Upper lobe of left lung (tissue), 6 donors: ENCODE results near the gene KIAA2012. TPM values are rescaled to one million over a fixed set of nuclear protein-coding genes. Genes with fewer than 3 reads are reported as not detected.

Experiments
- ATAC-seq, 2 donors: fragments of 200-7000 bp; cut with Tn5 transposase; one replicate each; pipeline ENCODE4 v1.9.1; 2022; ENCODE audit warnings: mild to moderate bottlenecking in 2 of 2, moderate library complexity in 2 of 2; ENCODE audit not compliant: low FRiP score in 2 of 2
- DNase-seq, 2 donors: peaks; one replicate each; pipeline ENCODE4 v3.0.0-alpha.2; 2019 to 2020
- H3K27ac ChIP-seq, 4 donors: fragments of 200-600 bp; sonication (generic); one replicate each; pipeline ENCODE4 v1.5.1; 2016 to 2019
- H3K27me3 ChIP-seq, 4 donors: fragments of 200-600 bp; sonication (generic); one replicate each; pipeline ENCODE4 v1.5.1; 2017 to 2019
- H3K36me3 ChIP-seq, 4 donors: fragments of 200-600 bp; sonication (generic); one replicate each; pipeline ENCODE4 v1.5.1; 2016 to 2019
- H3K4me1 ChIP-seq, 4 donors: fragments of 200-600 bp; sonication (generic); one replicate each; pipeline ENCODE4 v1.5.1; 2018 to 2019
- H3K4me3 ChIP-seq, 4 donors: fragments of 200-600 bp; sonication (generic); one replicate each; pipeline ENCODE4 v1.5.1; 2017 to 2019; ENCODE audit warnings: mild to moderate bottlenecking in 2 of 4, moderate library complexity in 1 of 4
- H3K9me3 ChIP-seq, 4 donors: fragments of 200-600 bp; sonication (generic); one replicate each; pipeline ENCODE4 v1.5.1; 2018 to 2019
- EP300 ChIP-seq, 4 donors: sonication (generic); formaldehyde crosslinking; IDR thresholded peaks; one replicate each; pipeline ENCODE4 v1.5.1; 2017; ENCODE audit warnings: antibody characterized with exemption in 4 of 4, control low read depth in 2 of 4
- POLR2A ChIP-seq, 4 donors: fragments of 450-650 bp; IDR thresholded peaks; one replicate each; pipeline ENCODE4 v1.5.1; 2016 to 2017; ENCODE audit warnings: antibody characterized with exemption in 4 of 4, mild to moderate bottlenecking in 2 of 4
- POLR2AphosphoS5 ChIP-seq, 2 donors: sonication (generic); formaldehyde crosslinking; IDR thresholded peaks; one replicate each; pipeline ENCODE4 v1.5.1; 2017; ENCODE audit warnings: antibody characterized with exemption in 2 of 2
- whole genome bisulfite sequencing, 2 donors: methylation state at CpG; one replicate each; pipeline ENCODE4 v1.1.5; 2017 to 2018; 5-methylcytosine and 5-hydroxymethylcytosine counted together
- total RNA-seq, 6 donors: library from RNA; depleted of rRNA in 4 of 6; stranded (reverse); fragments of >200 nt in 4 of 6; gene quantifications; one replicate each; pipeline versions ENCODE4 v1.1.0 to v1.2.1, GENCODE V29; 2016 to 2021
- TF ChIP-seq, protein P1 (sequence below), 6 experiments: fragments of 450-650 bp in 4 of 6; fragments of 200-600 bp in 2 of 6; sonication (generic) in 2 of 6; IDR thresholded peaks; one replicate each; pipeline ENCODE4 v1.5.1; 2016 to 2019; ENCODE audit warnings: antibody characterized with exemption in 6 of 6
- donor health status: DM: no; HTN: no; CAD: no; lungs with moderate emphysema.
- donor health status: DM: no; HTN: yes; CAD: no; lungs with severe emphysema.

The KIAA2012 gene
- total RNA-seq, 6 donors from 2014 or later, result 0.74 to 13.3 (median 2.2) TPM; not detected in 1

DNA sequence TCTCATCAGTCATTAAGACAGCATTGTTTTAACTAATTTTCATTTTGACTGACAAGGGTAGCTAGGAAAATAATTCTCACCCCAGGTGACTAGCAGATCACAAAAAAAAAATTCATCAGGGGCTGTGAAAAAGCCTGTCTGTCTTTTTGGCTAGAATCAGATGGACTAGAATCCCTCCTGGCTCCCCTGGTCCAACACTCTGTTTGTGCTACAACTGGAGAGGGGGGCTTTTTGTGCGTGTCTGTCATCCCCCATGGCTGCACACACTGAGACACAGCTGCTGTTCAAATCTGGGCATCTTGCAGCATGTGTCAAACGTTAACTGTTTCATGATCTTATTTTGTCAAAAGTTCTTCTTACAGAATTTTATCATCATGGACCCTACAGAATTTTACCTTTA, 51.2 kb downstream of the KIAA2012 start:
- WGBS, 2 donors, result 74 to 87% methylated on average over 2 of the region's 2 CpGs
- Histone ChIP-seq H3K27me3 (no peaks in the 10 kb centered on the region), H3K27ac (no peak overlapping the region), H3K9me3 (no peaks in the 10 kb centered on the region), H3K4me1 (peaks cover 0 to 11% (median 3%) of the 10 kb centered on the region in 4 donors), H3K36me3 (no peaks in the 10 kb centered on the region), H3K4me3 (no peak overlapping the region)
- no peak for ATAC-seq
- TF ChIP-seq, protein P1, sequence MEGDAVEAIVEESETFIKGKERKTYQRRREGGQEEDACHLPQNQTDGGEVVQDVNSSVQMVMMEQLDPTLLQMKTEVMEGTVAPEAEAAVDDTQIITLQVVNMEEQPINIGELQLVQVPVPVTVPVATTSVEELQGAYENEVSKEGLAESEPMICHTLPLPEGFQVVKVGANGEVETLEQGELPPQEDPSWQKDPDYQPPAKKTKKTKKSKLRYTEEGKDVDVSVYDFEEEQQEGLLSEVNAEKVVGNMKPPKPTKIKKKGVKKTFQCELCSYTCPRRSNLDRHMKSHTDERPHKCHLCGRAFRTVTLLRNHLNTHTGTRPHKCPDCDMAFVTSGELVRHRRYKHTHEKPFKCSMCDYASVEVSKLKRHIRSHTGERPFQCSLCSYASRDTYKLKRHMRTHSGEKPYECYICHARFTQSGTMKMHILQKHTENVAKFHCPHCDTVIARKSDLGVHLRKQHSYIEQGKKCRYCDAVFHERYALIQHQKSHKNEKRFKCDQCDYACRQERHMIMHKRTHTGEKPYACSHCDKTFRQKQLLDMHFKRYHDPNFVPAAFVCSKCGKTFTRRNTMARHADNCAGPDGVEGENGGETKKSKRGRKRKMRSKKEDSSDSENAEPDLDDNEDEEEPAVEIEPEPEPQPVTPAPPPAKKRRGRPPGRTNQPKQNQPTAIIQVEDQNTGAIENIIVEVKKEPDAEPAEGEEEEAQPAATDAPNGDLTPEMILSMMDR (IDR thresholded peaks at IDR 0.05), result no peak
- TF ChIP-seq EP300 (IDR thresholded peaks at IDR 0.05) (no peak), POLR2A (IDR thresholded peaks at IDR 0.05) (no peak), POLR2AphosphoS5 (IDR thresholded peaks at IDR 0.05) (no peak)
- no peak for DNase-seq

DNA sequence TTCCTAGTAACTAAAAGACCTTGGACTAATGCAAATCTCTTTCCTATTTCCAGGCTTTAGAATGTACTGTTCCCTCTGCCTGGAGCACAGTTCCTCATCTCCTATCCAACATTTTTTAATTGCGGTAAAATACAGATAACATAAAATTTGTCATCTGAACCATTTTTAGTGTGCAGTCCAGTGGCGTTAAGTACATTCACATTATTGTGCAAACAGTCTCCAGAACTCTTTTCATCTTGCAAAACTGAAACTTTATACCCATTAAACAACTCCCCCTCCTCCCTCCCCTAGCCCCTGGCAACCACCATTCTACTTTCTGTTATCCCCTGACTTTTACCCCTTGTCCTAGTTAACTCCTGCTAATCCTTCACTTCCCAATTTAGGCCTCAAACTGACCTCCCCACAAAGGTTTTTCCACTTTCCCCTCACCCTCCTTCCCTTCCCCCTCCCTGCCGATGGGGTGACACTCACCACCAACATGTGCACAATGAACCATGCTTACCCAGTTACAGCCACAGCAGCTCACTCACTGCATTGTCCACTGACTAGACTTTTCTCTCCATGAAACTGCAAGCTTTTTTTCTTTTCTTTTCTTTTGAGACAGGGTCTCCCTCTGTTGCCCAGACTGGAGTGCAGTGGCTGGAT, 54.8 kb downstream of the KIAA2012 start:
- Histone ChIP-seq H3K27me3 (no peaks in the 10 kb centered on the region), H3K27ac (no peak overlapping the region), H3K4me3 (no peak overlapping the region), H3K36me3 (no peaks in the 10 kb centered on the region), H3K4me1 (peaks cover 0 to 11% (median 3%) of the 10 kb centered on the region in 4 donors), H3K9me3 (no peaks in the 10 kb centered on the region)
- DNase-seq (no peak), ATAC-seq (no peak)
- WGBS, 2 donors, result 50 to 55% methylated on average over 3 of the region's 3 CpGs
- TF ChIP-seq EP300 (IDR thresholded peaks at IDR 0.05) (no peak), POLR2AphosphoS5 (IDR thresholded peaks at IDR 0.05) (no peak), POLR2A (IDR thresholded peaks at IDR 0.05) (no peak)
- TF ChIP-seq, protein P1 (IDR thresholded peaks at IDR 0.05), result no peak

DNA sequence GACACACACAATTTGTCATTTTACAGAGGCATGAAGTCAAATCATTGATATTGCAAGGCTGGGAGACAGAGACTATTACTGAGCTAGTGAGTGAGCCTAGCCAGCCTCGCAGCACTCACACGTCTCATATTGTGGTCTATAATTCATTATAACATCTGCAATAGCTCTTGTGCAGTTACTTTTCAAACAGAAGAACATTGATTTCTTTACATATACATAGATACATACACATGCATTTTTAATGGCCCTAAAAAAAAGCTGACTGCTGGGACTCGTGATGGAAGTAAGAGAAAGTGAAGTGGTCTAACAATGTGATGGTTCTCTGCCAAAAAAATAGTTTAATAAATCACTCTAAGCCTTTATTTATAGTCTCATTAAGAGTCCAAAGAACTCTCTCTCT, 56.8 kb downstream of the KIAA2012 start:
- Histone ChIP-seq H3K9me3 (no peaks in the 10 kb centered on the region), H3K4me3 (no peak overlapping the region), H3K27me3 (no peaks in the 10 kb centered on the region), H3K36me3 (no peaks in the 10 kb centered on the region), H3K27ac (no peak overlapping the region), H3K4me1 (peaks cover 0 to 11% (median 3%) of the 10 kb centered on the region in 4 donors)
- DNase-seq, result no peak
- ATAC-seq, result no peak
- WGBS, 2 donors, result 46 to 55% methylated on average over 3 of the region's 3 CpGs
- TF ChIP-seq, protein P1 (IDR thresholded peaks at IDR 0.05), result no peak
- TF ChIP-seq POLR2A (IDR thresholded peaks at IDR 0.05), result no peak
- no peak for TF ChIP-seq EP300 (IDR thresholded peaks at IDR 0.05)
- no peak for TF ChIP-seq POLR2AphosphoS5 (IDR thresholded peaks at IDR 0.05)

DNA sequence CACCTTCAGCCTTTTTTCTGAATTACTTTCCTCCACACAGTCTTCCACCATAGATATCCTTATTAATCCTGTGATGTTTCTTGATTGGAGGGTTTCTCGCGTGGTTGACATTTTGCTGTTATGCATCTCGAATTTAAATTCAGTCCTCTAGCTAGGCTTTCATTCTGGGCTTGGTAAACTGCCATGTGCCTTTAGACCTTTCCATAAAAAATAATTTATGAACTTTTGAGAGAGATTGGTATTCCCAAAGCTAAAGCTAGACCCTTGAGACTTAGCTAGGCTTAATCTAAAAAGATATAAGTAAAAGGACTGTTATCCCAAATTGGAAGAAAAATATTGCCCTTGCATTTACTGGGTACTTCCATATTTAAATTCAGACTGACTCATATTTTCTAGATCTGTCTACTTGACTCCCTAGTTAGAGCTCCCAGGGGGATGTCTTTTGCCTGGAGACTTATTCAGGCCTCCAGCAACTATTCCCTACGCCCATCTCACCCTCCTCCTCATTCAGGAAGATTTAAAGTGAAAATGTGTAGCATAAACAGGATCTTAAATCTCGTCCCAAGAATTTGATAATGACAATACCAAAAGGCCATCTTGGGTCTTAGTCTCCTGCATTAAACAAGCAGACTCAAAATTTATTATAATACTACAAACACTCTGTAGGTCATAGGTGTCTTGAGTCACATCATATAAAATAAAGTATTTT, 60.3 kb downstream of the KIAA2012 start:
- ATAC-seq, result no peak
- TF ChIP-seq, protein P1 (IDR thresholded peaks at IDR 0.05), result no peak
- TF ChIP-seq POLR2AphosphoS5 (IDR thresholded peaks at IDR 0.05) (no peak), EP300 (IDR thresholded peaks at IDR 0.05) (no peak), POLR2A (IDR thresholded peaks at IDR 0.05) (no peak)
- Histone ChIP-seq H3K27me3 (no peaks in the 10 kb centered on the region), H3K9me3 (no peaks in the 10 kb centered on the region), H3K27ac (no peak overlapping the region), H3K4me1 (peaks cover 0 to 8% (median 5%) of the 10 kb centered on the region in 4 donors), H3K36me3 (no peaks in the 10 kb centered on the region), H3K4me3 (no peak overlapping the region)
- 85% methylated on average over 5 of the region's 5 CpGs for WGBS, 2 donors
- DNase-seq, result no peak
